Measurements from ENCODE around the gene CEP131.
"Not testable (repeated sequence)": the region's sequence is repeated elsewhere in the genome, so short reads cannot be mapped to it uniquely, and the experiment has no call there.

CEP131 gene

DNA sequence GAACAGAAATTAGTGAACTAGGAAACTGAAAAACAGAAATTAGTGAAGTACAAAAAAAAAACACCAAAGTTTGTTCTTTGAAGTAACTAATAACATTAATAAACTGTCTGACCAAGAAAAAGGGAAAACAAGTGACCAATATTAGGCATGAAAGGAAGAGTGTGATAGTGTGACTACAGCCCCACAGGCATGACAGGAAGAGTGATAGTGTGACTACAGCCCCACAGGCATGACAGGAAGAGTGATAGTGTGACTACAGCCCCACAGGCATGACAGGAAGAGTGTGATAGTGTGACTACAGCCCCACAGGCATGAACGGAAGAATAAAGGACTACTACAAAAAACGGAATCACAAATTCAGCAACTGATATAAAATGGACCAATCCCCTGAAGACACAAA lies 4.9 kb upstream of the CEP131 start:
- H3K27me3 ChIP-seq (ENCODE audit: control insufficient read depth in 2 of 2, insufficient read depth in 2 of 2, low read length in 2 of 2); H3K4me3 ChIP-seq (ENCODE audit: low read length in 2 of 2); H3K9me3 ChIP-seq (ENCODE audit: control insufficient read depth in 2 of 2, low read length in 2 of 2); H3K9ac ChIP-seq (ENCODE audit: low read depth in 1 of 2, low read length in 2 of 2); H3K4me1 ChIP-seq (ENCODE audit: control insufficient read depth in 2 of 2, insufficient read depth in 2 of 2, low read length in 2 of 2); H3K27ac ChIP-seq (ENCODE audit: low read depth in 2 of 2, low read length in 2 of 2): not testable (repeated sequence)
- H3K36me3 ChIP-seq (ENCODE audit: control insufficient read depth in 2 of 2, insufficient read depth in 2 of 2, low read length in 2 of 2), result peaks cover 18 to 24% of the 10 kb centered on the region in 2 donors

DNA sequence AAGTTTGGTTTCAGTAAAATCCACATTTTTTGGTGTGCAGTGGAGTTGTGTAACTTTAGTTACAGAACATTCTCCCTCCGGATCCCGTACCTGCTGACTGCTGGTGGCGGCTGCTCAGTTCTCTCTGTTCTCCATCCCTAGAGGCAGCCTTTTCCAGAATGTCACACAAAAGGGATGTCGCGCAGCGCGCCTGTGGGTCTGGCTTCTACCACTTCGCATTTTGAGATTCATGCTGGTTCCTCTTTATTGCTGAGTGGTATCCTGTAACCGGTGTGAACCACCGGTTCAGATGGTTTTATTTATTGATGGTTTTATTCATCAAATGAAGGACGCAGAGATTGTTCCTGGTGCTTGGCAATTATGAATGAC lies 981 bp upstream of the CEP131 start:
- Histone ChIP-seq H3K9me3 (ENCODE audit: control insufficient read depth in 2 of 2, low read length in 2 of 2) (no peaks in the 10 kb centered on the region), H3K27ac (ENCODE audit: low read depth in 2 of 2, low read length in 2 of 2) (peak overlapping the region in 1 of 2 donors; percentile 46), H3K4me3 (ENCODE audit: low read length in 2 of 2) (peak overlapping the region; percentile 53 to 60), H3K36me3 (ENCODE audit: control insufficient read depth in 2 of 2, insufficient read depth in 2 of 2, low read length in 2 of 2) (no peaks in the 10 kb centered on the region), H3K27me3 (ENCODE audit: control insufficient read depth in 2 of 2, insufficient read depth in 2 of 2, low read length in 2 of 2) (no peaks in the 10 kb centered on the region), H3K4me1 (ENCODE audit: control insufficient read depth in 2 of 2, insufficient read depth in 2 of 2, low read length in 2 of 2) (peaks cover 18 to 23% of the 10 kb centered on the region in 2 donors), H3K9ac (ENCODE audit: low read depth in 1 of 2, low read length in 2 of 2) (peak overlapping the region in 1 of 2 donors; percentile 71)

DNA sequence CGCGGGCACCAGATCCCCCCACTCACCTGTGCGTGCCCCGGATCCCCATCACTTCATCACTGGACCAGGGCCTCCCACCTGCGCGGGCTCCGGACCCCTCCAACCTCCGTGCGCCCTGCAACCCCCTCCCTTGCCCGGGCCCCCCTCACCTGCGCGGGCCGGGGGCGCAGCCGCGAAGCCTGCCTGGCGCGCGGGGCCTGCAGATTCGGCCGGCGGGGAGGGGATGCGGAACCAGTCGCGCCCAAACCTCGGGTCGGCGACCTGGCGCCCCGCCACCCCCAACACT lies 202 bp downstream of the CEP131 start:
- peak overlapping the region; percentile 67 to 79 for H3K4me3 ChIP-seq (ENCODE audit: low read length in 2 of 2)
- H3K36me3 ChIP-seq (ENCODE audit: control insufficient read depth in 2 of 2, insufficient read depth in 2 of 2, low read length in 2 of 2), result no peaks in the 10 kb centered on the region
- peak overlapping the region; percentile 52 to 82 for H3K9ac ChIP-seq (ENCODE audit: low read depth in 1 of 2, low read length in 2 of 2)
- H3K27ac ChIP-seq (ENCODE audit: low read depth in 2 of 2, low read length in 2 of 2), result no peak overlapping the region
- no peaks in the 10 kb centered on the region for H3K9me3 ChIP-seq (ENCODE audit: control insufficient read depth in 2 of 2, low read length in 2 of 2)
- H3K4me1 ChIP-seq (ENCODE audit: control insufficient read depth in 2 of 2, insufficient read depth in 2 of 2, low read length in 2 of 2), result peaks cover 18 to 21% of the 10 kb centered on the region in 2 donors
- H3K27me3 ChIP-seq (ENCODE audit: control insufficient read depth in 2 of 2, insufficient read depth in 2 of 2, low read length in 2 of 2), result no peaks in the 10 kb centered on the region

DNA sequence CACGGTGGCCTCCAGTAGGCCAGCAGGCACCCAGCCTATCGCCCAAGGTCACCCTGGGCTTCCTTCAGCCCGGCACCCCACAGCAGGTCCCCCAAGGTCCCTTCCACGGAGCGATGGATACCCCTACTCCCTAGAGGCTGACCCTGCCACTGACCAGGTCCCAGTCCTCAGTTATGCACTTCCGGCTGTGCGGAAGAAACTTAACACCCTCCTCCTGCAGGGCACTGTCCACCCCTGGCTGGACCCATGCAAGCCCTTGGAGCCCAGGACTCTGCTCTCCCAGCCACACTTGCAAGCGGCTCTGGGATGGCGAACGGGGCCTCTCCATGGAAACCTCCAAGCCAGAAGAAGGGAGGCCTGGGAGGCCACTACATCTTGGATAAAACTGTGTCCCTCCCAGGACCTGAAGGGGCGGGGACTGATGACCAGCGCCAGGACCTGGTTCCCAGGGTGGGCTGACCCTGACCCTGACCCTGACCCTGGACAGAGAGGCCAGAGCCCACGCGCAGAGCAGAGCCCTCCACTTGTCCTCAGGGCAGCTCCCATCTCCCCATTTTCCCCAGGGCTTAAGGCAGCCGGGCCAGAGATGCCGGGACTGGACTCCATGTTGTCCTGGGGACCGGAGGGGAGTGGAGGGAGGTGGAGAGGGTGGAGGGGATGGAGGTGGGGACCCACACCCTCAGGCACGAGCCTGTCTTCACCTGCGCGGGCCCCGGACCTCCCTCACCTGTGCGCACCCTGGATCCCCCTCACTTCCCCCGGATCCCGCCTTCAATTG lies 734 bp downstream of the CEP131 start:
- H3K4me3 ChIP-seq (ENCODE audit: low read length in 2 of 2), result peak overlapping the region; percentile 67 to 79
- peak overlapping the region; percentile 52 to 82 for H3K9ac ChIP-seq (ENCODE audit: low read depth in 1 of 2, low read length in 2 of 2)
- no peaks in the 10 kb centered on the region for H3K27me3 ChIP-seq (ENCODE audit: control insufficient read depth in 2 of 2, insufficient read depth in 2 of 2, low read length in 2 of 2)
- H3K9me3 ChIP-seq (ENCODE audit: control insufficient read depth in 2 of 2, low read length in 2 of 2), result no peaks in the 10 kb centered on the region
- no peak overlapping the region for H3K27ac ChIP-seq (ENCODE audit: low read depth in 2 of 2, low read length in 2 of 2)
- H3K36me3 ChIP-seq (ENCODE audit: control insufficient read depth in 2 of 2, insufficient read depth in 2 of 2, low read length in 2 of 2), result no peaks in the 10 kb centered on the region
- H3K4me1 ChIP-seq (ENCODE audit: control insufficient read depth in 2 of 2, insufficient read depth in 2 of 2, low read length in 2 of 2), result peaks cover 18 to 21% of the 10 kb centered on the region in 2 donors

DNA sequence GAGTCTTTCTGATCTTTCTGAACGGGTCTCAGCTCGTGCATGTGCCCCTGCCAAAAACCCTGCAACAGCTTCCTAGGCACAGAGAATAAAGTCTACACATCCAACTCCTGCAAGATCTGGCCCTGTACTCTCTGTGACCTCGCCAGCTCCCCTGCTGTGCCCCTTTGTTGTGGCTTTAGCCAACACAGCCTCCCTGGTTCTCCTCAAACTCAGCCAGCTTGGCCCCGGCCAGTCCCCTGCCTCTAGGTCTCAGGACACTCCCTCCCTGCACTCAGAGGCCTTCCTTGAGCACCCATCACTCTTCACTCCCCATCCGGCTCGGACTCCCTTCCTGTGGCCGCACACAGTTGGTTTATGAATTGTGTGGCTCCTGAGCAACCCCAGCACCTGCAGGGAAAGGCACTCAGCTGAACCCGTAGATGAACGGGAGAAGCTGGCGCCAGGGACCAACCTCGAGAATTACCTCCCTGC lies 1.4 kb downstream of the CEP131 start:
- H3K4me1 ChIP-seq (ENCODE audit: control insufficient read depth in 2 of 2, insufficient read depth in 2 of 2, low read length in 2 of 2), result peaks cover 18 to 21% of the 10 kb centered on the region in 2 donors
- H3K9ac ChIP-seq (ENCODE audit: low read depth in 1 of 2, low read length in 2 of 2), result no peak overlapping the region
- no peak overlapping the region for H3K4me3 ChIP-seq (ENCODE audit: low read length in 2 of 2)
- no peaks in the 10 kb centered on the region for H3K27me3 ChIP-seq (ENCODE audit: control insufficient read depth in 2 of 2, insufficient read depth in 2 of 2, low read length in 2 of 2)
- H3K9me3 ChIP-seq (ENCODE audit: control insufficient read depth in 2 of 2, low read length in 2 of 2), result no peaks in the 10 kb centered on the region
- no peak overlapping the region for H3K27ac ChIP-seq (ENCODE audit: low read depth in 2 of 2, low read length in 2 of 2)
- no peaks in the 10 kb centered on the region for H3K36me3 ChIP-seq (ENCODE audit: control insufficient read depth in 2 of 2, insufficient read depth in 2 of 2, low read length in 2 of 2)

DNA sequence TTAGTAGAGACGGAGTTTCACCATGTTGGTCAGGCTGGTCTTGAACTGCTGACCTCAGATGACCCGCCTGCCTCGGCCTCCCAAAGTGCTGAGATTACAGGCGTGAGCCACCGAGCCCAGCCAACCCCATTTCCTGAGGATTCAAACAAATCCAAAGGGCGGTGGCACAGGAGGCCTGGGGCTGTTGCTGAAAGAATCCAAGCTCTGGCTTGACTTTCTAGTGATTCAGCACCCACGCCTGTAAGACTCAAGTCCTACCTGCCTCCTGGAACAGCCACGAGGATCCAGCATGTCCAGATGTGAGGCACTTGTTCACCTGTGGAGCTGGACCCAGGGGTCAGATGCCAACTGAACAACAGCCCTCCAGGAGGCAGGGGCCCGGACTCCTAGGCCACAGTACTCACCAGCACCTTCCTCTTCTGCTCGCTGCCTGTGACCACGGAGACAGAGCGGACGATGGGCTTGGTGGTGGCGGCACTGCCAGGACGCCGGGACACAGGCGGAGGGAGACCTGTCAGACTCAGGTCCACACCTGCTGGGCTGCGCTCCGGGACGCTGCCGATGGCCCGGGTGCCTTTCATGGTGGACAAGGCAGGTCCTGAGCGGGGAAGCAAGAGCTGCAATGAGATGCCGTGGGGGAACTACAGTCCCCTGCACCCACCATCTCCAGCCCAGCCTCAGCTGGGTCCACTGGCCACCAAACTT lies 3.1 kb downstream of the CEP131 start:
- Histone ChIP-seq H3K4me1 (ENCODE audit: control insufficient read depth in 2 of 2, insufficient read depth in 2 of 2, low read length in 2 of 2) (peaks cover 18 to 21% of the 10 kb centered on the region in 2 donors), H3K27me3 (ENCODE audit: control insufficient read depth in 2 of 2, insufficient read depth in 2 of 2, low read length in 2 of 2) (no peaks in the 10 kb centered on the region), H3K9me3 (ENCODE audit: control insufficient read depth in 2 of 2, low read length in 2 of 2) (no peaks in the 10 kb centered on the region), H3K36me3 (ENCODE audit: control insufficient read depth in 2 of 2, insufficient read depth in 2 of 2, low read length in 2 of 2) (no peaks in the 10 kb centered on the region), H3K4me3 (ENCODE audit: low read length in 2 of 2) (no peak overlapping the region), H3K9ac (ENCODE audit: low read depth in 1 of 2, low read length in 2 of 2) (no peak overlapping the region), H3K27ac (ENCODE audit: low read depth in 2 of 2, low read length in 2 of 2) (no peak overlapping the region)

DNA sequence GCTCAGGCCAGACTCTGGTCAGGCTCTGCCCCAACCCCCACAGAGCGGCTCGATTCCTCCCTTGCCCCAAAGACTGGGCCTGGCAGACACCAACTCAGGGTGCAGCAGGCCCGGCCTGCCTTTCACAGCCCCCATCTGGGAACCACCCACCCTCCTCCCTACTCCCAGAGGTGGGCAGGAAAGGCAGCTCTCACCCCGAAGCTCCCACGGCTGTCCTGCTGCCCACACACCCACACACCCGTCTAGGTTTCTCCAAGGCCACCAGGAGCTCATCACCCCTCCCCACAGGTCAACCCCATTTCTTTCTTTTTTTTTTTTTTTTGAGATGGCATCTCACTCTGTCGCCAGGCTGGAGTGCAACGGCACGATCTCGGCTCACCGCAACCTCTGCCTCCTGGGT lies 3.8 kb downstream of the CEP131 start:
- no peaks in the 10 kb centered on the region for H3K27me3 ChIP-seq (ENCODE audit: control insufficient read depth in 2 of 2, insufficient read depth in 2 of 2, low read length in 2 of 2)

DNA sequence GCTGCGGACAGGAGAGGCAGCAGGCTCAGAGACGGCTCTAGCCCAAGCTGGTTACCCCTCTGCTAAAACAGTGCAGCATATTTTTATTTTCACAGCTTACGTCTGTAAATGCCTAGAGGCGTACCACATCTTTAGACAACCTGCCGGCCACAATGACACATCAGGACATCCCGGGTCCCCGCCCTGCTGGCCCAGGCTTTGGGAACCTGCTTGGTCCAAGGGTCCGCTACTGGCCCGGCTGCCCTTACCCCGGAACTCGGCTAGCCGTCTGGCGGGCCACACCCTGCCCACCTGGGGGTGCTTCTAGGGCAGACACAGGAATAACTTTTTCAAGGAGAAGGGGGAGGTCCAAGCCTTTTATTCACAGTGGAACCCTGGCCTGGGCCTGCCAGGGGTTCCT lies 4.3 kb downstream of the CEP131 start:
- no peaks in the 10 kb centered on the region for H3K9me3 ChIP-seq (ENCODE audit: control insufficient read depth in 2 of 2, low read length in 2 of 2)
- H3K27me3 ChIP-seq (ENCODE audit: control insufficient read depth in 2 of 2, insufficient read depth in 2 of 2, low read length in 2 of 2), result no peaks in the 10 kb centered on the region
- no peaks in the 10 kb centered on the region for H3K36me3 ChIP-seq (ENCODE audit: control insufficient read depth in 2 of 2, insufficient read depth in 2 of 2, low read length in 2 of 2)
- H3K4me3 ChIP-seq (ENCODE audit: low read length in 2 of 2), result no peak overlapping the region
- peaks cover 12 to 18% of the 10 kb centered on the region in 2 donors for H3K4me1 ChIP-seq (ENCODE audit: control insufficient read depth in 2 of 2, insufficient read depth in 2 of 2, low read length in 2 of 2)
- H3K27ac ChIP-seq (ENCODE audit: low read depth in 2 of 2, low read length in 2 of 2), result no peak overlapping the region
- H3K9ac ChIP-seq (ENCODE audit: low read depth in 1 of 2, low read length in 2 of 2), result no peak overlapping the region

More for the DNA sequence above, 3.8 kb downstream of the CEP131 start:
- Histone ChIP-seq H3K27ac (ENCODE audit: low read depth in 2 of 2, low read length in 2 of 2) (no peak overlapping the region), H3K36me3 (ENCODE audit: control insufficient read depth in 2 of 2, insufficient read depth in 2 of 2, low read length in 2 of 2) (no peaks in the 10 kb centered on the region), H3K9me3 (ENCODE audit: control insufficient read depth in 2 of 2, low read length in 2 of 2) (no peaks in the 10 kb centered on the region), H3K4me1 (ENCODE audit: control insufficient read depth in 2 of 2, insufficient read depth in 2 of 2, low read length in 2 of 2) (peaks cover 16 to 21% of the 10 kb centered on the region in 2 donors), H3K4me3 (ENCODE audit: low read length in 2 of 2) (no peak overlapping the region), H3K9ac (ENCODE audit: low read depth in 1 of 2, low read length in 2 of 2) (no peak overlapping the region)

DNA sequence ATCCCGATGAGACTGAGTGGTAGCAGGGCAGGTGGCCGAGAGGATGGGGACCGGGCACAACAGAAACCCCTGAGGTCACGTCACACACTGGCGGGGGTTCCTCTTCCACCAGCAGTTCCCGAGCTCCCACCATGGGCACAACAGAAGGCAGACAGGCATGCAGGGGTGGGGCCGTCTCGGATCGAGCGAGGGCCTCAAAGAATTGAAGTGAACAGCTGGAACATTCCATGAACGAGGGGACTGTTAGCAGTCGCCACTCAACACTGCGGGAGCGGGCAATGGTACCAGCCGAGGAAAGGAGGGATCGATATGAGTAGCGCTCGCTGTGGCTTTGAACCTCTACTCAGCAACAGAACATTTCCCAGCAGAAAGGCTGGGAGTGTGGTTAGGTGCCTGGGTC lies 5.3 kb downstream of the CEP131 start:
- H3K4me3 ChIP-seq (ENCODE audit: low read length in 2 of 2), result no peak overlapping the region
- H3K4me1 ChIP-seq (ENCODE audit: control insufficient read depth in 2 of 2, insufficient read depth in 2 of 2, low read length in 2 of 2), result peaks cover 9 to 13% of the 10 kb centered on the region in 2 donors
- no peak overlapping the region for H3K9ac ChIP-seq (ENCODE audit: low read depth in 1 of 2, low read length in 2 of 2)
- no peaks in the 10 kb centered on the region for H3K9me3 ChIP-seq (ENCODE audit: control insufficient read depth in 2 of 2, low read length in 2 of 2)
- no peaks in the 10 kb centered on the region for H3K27me3 ChIP-seq (ENCODE audit: control insufficient read depth in 2 of 2, insufficient read depth in 2 of 2, low read length in 2 of 2)
- H3K36me3 ChIP-seq (ENCODE audit: control insufficient read depth in 2 of 2, insufficient read depth in 2 of 2, low read length in 2 of 2), result no peaks in the 10 kb centered on the region
- H3K27ac ChIP-seq (ENCODE audit: low read depth in 2 of 2, low read length in 2 of 2), result no peak overlapping the region

DNA sequence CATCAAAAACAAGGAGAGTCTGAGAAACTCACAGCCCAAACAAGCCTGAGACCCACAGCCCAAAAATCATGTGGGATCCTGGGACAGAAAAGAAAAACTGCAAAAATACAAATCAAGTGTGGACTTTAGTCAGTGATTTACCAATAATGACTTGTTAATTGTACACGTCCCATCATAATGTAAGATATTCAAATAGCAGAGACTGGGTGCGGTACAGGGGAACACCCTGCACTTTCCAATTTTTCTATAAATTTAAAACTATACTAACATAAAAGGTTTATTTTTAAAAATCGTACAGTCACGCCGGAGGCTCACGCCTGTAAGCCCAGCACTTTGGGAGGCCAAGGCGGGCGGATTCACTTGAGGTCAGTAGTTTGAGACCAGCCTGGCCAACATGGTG lies 8.8 kb downstream of the CEP131 start:
- no peaks in the 10 kb centered on the region for H3K4me1 ChIP-seq (ENCODE audit: control insufficient read depth in 2 of 2, insufficient read depth in 2 of 2, low read length in 2 of 2)
- H3K36me3 ChIP-seq (ENCODE audit: control insufficient read depth in 2 of 2, insufficient read depth in 2 of 2, low read length in 2 of 2), result no peaks in the 10 kb centered on the region
- H3K9ac ChIP-seq (ENCODE audit: low read depth in 1 of 2, low read length in 2 of 2), result no peak overlapping the region
- H3K27ac ChIP-seq (ENCODE audit: low read depth in 2 of 2, low read length in 2 of 2), result no peak overlapping the region
- no peaks in the 10 kb centered on the region for H3K9me3 ChIP-seq (ENCODE audit: control insufficient read depth in 2 of 2, low read length in 2 of 2)
- H3K27me3 ChIP-seq (ENCODE audit: control insufficient read depth in 2 of 2, insufficient read depth in 2 of 2, low read length in 2 of 2), result no peaks in the 10 kb centered on the region
- no peak overlapping the region for H3K4me3 ChIP-seq (ENCODE audit: low read length in 2 of 2)

All from mucosa of rectum (tissue), 2 donors.